Stimulated activated CD8-positive, alpha-beta memory T cell treated with anti-CD3 and anti-CD28 coated beads, Interleukin-12 subunit alpha, Interleukin-12 subunit beta, amount 100 ng/mL, for 1 hour (primary cell): ENCODE data around the gene DMD.
"Not testable (repeated sequence)": the region's sequence is repeated elsewhere in the genome, so short reads cannot be mapped to it uniquely, and the experiment has no call there.

ENCODE experiments used
- DNase-seq: peaks from one replicate; pipeline ENCODE4 v3.0.0-alpha.2; 2020; ENCODE audit warnings: low read depth

DMD gene

GRCh38 chrX:32267796-32268195, 943.6 kb downstream of the DMD start:
- no peak for DNase-seq

GRCh38 chrX:32246675-32247074, 964.7 kb downstream of the DMD start:
- DNase-seq, result not testable (repeated sequence)

- no peak for DNase-seq
Measured at GRCh38 chrX:32195611-32196010, 1015.7 kb downstream of the DMD start.

- DNase-seq, result no peak
Measured at GRCh38 chrX:32191316-32191715, 1020.0 kb downstream of the DMD start.

GRCh38 chrX:32185160-32185559, 1026.2 kb downstream of the DMD start:
- no peak for DNase-seq

GRCh38 chrX:32183066-32183465, 1028.3 kb downstream of the DMD start:
- DNase-seq, result no peak

- no peak for DNase-seq
Measured at GRCh38 chrX:32176510-32176909, 1034.8 kb downstream of the DMD start.

GRCh38 chrX:32170481-32170880, 1040.9 kb downstream of the DMD start:
- DNase-seq, result no peak

- no peak for DNase-seq
Measured at GRCh38 chrX:32155044-32155638, 1056.2 kb downstream of the DMD start.

GRCh38 chrX:32153585-32153984, 1057.8 kb downstream of the DMD start:
- DNase-seq, result no peak

- DNase-seq, result no peak
Measured at GRCh38 chrX:32150141-32150540, 1061.2 kb downstream of the DMD start.

GRCh38 chrX:32141841-32142240, 1069.5 kb downstream of the DMD start:
- DNase-seq, result no peak

GRCh38 chrX:32139476-32139875, 1071.9 kb downstream of the DMD start:
- DNase-seq, result no peak

- DNase-seq, result no peak
Measured at GRCh38 chrX:32137525-32137924, 1073.8 kb downstream of the DMD start.

- no peak for DNase-seq
Measured at GRCh38 chrX:32126997-32127396, 1084.4 kb downstream of the DMD start.

- no peak for DNase-seq
Measured at GRCh38 chrX:32118832-32119231, 1092.5 kb downstream of the DMD start.

- no peak for DNase-seq
Measured at GRCh38 chrX:32116047-32116446, 1095.3 kb downstream of the DMD start.

- no peak for DNase-seq
Measured at GRCh38 chrX:32087663-32088062, 1123.7 kb downstream of the DMD start.

GRCh38 chrX:32084757-32085156, 1126.6 kb downstream of the DMD start:
- DNase-seq, result no peak

- no peak for DNase-seq
Measured at GRCh38 chrX:32048285-32048684, 1163.1 kb downstream of the DMD start.

GRCh38 chrX:32045149-32045548, 1166.2 kb downstream of the DMD start:
- DNase-seq, result no peak

- no peak for DNase-seq
Measured at GRCh38 chrX:32041181-32041580, 1170.2 kb downstream of the DMD start.

- no peak for DNase-seq
Measured at GRCh38 chrX:32026772-32027171, 1184.6 kb downstream of the DMD start.

GRCh38 chrX:32024072-32024471, 1187.3 kb downstream of the DMD start:
- no peak for DNase-seq

GRCh38 chrX:32016195-32016594, 1195.2 kb downstream of the DMD start:
- DNase-seq, result no peak
